ENCODE data around the gene XPO5. TPM values are rescaled to one million over a fixed set of nuclear protein-coding genes. Genes with fewer than 3 reads are reported as not detected.

The XPO5 gene
- total and polyA plus RNA-seq, 9 of the 15 experiments (the other 6 are each of a cell fraction or from before 2014, with no cell fraction given): 36.0 to 170 (median 99.1) TPM

- TF ChIP-seq NCOA1 (IDR thresholded peaks at IDR 0.05; ENCODE audit: low read depth): no peak
- no peak for TF ChIP-seq ZNF764 (CRISPR knock-in tag; IDR thresholded peaks at IDR 0.05; ENCODE audit: low read depth)
- no peak for TF ChIP-seq DMBX1 (CRISPR knock-in tag; IDR thresholded peaks at IDR 0.05; ENCODE audit: borderline replicate concordance)
- no peak for TF ChIP-seq ZNF175 (CRISPR knock-in tag; IDR thresholded peaks at IDR 0.05; ENCODE audit: low read depth)
- no peak for TF ChIP-seq ETV6 (IDR thresholded peaks at IDR 0.05; ENCODE audit: borderline replicate concordance in 1 of 2, low read depth in 2 of 2, low read length in 1 of 2)
- TF ChIP-seq ETV6 (CRISPR knock-in tag; IDR thresholded peaks at IDR 0.05; ENCODE audit: borderline replicate concordance): no peak
- TF ChIP-seq E2F3 (CRISPR knock-in tag; IDR thresholded peaks at IDR 0.05): no peak
- TF ChIP-seq KAT7 (CRISPR knock-in tag; IDR thresholded peaks at IDR 0.05; ENCODE audit: borderline replicate concordance): no peak
- TF ChIP-seq ZNF696 (CRISPR knock-in tag; conservative IDR thresholded peaks at IDR 0.05): no peak
- TF ChIP-seq ZNF75A (CRISPR knock-in tag; IDR thresholded peaks at IDR 0.05): no peak
- no peak for TF ChIP-seq NR3C1 (CRISPR knock-in tag; IDR thresholded peaks at IDR 0.05)
- TF ChIP-seq TAF1 (IDR thresholded peaks at IDR 0.05; ENCODE audit: control insufficient read depth, extremely low read depth, insufficient read depth, low read length, severe bottlenecking): no peak
- TF ChIP-seq POLR3G (IDR thresholded peaks at IDR 0.05; ENCODE audit: extremely low read depth, insufficient read length, insufficient replicate concordance): no peak
- TF ChIP-seq MTF1 (CRISPR knock-in tag; IDR thresholded peaks at IDR 0.05; ENCODE audit: borderline replicate concordance): no peak
- TF ChIP-seq SMAD2 (IDR thresholded peaks at IDR 0.05; ENCODE audit: low read depth, low read length): no peak
- TF ChIP-seq NR1H2 (CRISPR knock-in tag; IDR thresholded peaks at IDR 0.05): 0 out of 2 replicates have a peak, but pooled peaks have one; percentile 62
- TF ChIP-seq CHCHD3 (CRISPR knock-in tag; IDR thresholded peaks at IDR 0.05): peak; percentile 74; the same call in 1 of the 2 replicates
- TF ChIP-seq SMARCA4 (IDR thresholded peaks at IDR 0.05): no peak
- TF ChIP-seq POLR2AphosphoS2 (IDR thresholded peaks at IDR 0.05; ENCODE audit: low read length): peak; percentile 94
- no peak for TF ChIP-seq MLX (CRISPR knock-in tag; conservative IDR thresholded peaks at IDR 0.05)
- no peak for TF ChIP-seq MCM3 (IDR thresholded peaks at IDR 0.05)
- no peak for TF ChIP-seq BRF2 (IDR thresholded peaks at IDR 0.05; ENCODE audit: borderline replicate concordance, insufficient read depth, insufficient read length)
- TF ChIP-seq SIRT6 (IDR thresholded peaks at IDR 0.05; ENCODE audit: low read depth, low read length): no peak
- TF ChIP-seq CREM (IDR thresholded peaks at IDR 0.05; ENCODE audit: low read depth): peak; percentile 91
- TF ChIP-seq BRD4 (IDR thresholded peaks at IDR 0.05): no peak
- no peak for TF ChIP-seq SLC30A9 (CRISPR knock-in tag; IDR thresholded peaks at IDR 0.05)
- TF ChIP-seq BMI1 (IDR thresholded peaks at IDR 0.05; ENCODE audit: low read length): peak; percentile 91
- TF ChIP-seq CBX5 (IDR thresholded peaks at IDR 0.05; ENCODE audit: borderline replicate concordance, low read depth): no peak
- no peak for TF ChIP-seq FOXJ3 (CRISPR knock-in tag; IDR thresholded peaks at IDR 0.05)
- peak in 1 of 2 experiments; percentile 62; a peak in 1 of 4 replicates for TF ChIP-seq HDAC1 (IDR thresholded peaks at IDR 0.05)
- no peak for TF ChIP-seq HNRNPH1 (optimal IDR thresholded peaks at IDR 0.05; ENCODE audit: low read depth, low read length)
Measured at GRCh38 chr6:43509984-43510826, 65.6 kb downstream of the XPO5 start, which contains the start of gene LRRC73 (continued).
